Right atrium auricular region (tissue), 2 donors: Measurements from ENCODE around the gene PIKFYVE. TPM values are rescaled to one million over a fixed set of nuclear protein-coding genes. Genes with fewer than 3 reads are reported as not detected.

Source experiments
- DNase-seq: peaks from one replicate; pipeline ENCODE4 v3.0.0-alpha.2; 2019; ENCODE audit warnings: low spot score
- H3K27ac ChIP-seq, 2 donors: fragments of 200-600 bp; sonication (generic); 1 replicate in 1 of 2; 2 replicates in 1 of 2; pipeline ENCODE4 v1.5.1; 2016 to 2019
- H3K27me3 ChIP-seq, 2 donors: fragments of 200-600 bp; sonication (generic); one replicate each; pipeline versions ENCODE4 v1.5.1 to v1.6.0; 2017 to 2019
- H3K36me3 ChIP-seq: fragments of 200-600 bp; sonication (generic); one replicate; pipeline ENCODE4 v1.5.1; 2016
- H3K4me1 ChIP-seq, 2 donors: fragments of 200-600 bp; sonication (generic); one replicate each; pipeline versions ENCODE4 v1.5.1 to v1.6.0; 2017 to 2019
- H3K4me3 ChIP-seq, 2 donors: fragments of 200-600 bp; sonication (generic); 1 replicate in 1 of 2; 2 replicates in 1 of 2; pipeline ENCODE4 v1.5.1; 2017 to 2019; ENCODE audit warnings: mild to moderate bottlenecking in 1 of 2, moderate library complexity in 1 of 2
- H3K9me3 ChIP-seq, 2 donors: fragments of 200-600 bp; sonication (generic); one replicate each; pipeline ENCODE4 v1.5.1; 2019
- CTCF ChIP-seq, 2 donors: fragments of 200-600 bp; sonication (generic); IDR thresholded peaks; one replicate each; pipeline ENCODE4 v1.5.1; 2019; ENCODE audit warnings: antibody characterized with exemption in 2 of 2
- total RNA-seq, 2 donors: library from RNA; depleted of rRNA; stranded (reverse); fragments of >200 nt; gene quantifications; one replicate each; pipeline ENCODE4 v1.1.0, GENCODE V29; 2016

Gene PIKFYVE
- total RNA-seq, 2 donors from 2014 or later = 15.8 to 17.8 TPM

DNA sequence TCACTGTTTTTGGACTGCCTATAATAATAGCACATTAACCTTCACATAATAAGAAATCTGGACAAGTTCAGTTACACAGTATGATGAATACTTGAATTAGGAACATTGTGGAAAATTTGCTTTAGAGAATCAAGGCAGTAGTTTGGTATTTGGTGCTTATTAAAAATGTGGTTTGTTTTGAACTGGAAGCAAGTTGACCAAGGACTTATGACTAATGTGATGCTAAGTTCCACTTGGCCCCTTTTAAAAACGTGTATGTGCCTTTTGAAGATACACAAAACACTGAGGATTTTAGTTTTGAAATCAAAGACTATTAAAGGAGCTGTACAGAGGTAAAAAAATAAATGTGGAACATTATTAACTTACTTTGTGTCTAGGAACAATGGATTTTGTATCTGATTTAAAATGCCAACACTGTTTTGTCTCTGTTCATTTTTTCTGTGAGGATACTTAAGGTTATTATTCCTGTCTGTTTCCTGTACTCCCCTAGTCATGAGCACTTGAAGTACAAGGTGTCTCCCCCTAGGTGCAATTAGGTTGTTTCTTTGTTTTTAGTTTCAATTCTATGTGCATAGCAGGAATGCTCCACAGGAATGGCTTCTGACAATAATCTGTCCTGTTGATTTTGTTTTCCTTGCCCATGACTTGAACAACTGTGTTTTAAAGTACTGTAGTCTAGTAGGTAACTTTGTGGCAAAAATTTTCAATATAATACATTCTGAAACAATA lies 91.0 kb downstream of the PIKFYVE start:
- Histone ChIP-seq H3K36me3 (peaks cover 53% of the 10 kb centered on the region), H3K9me3 (no peaks in the 10 kb centered on the region), H3K4me1 (no peaks in the 10 kb centered on the region), H3K4me3 (no peak overlapping the region), H3K27ac (no peak overlapping the region), H3K27me3 (no peaks in the 10 kb centered on the region)
- TF ChIP-seq CTCF (IDR thresholded peaks at IDR 0.05) = no peak
- DNase-seq = no peak

- H3K9me3 ChIP-seq = no peaks in the 10 kb centered on the region
- H3K4me1 ChIP-seq = no peaks in the 10 kb centered on the region
- no peaks in the 10 kb centered on the region for H3K27me3 ChIP-seq
- no peak for DNase-seq
- no peak for TF ChIP-seq CTCF (IDR thresholded peaks at IDR 0.05)
- peaks cover 34% of the 10 kb centered on the region for H3K36me3 ChIP-seq
- H3K4me3 ChIP-seq = no peak overlapping the region
- no peak overlapping the region for H3K27ac ChIP-seq
Observed at GRCh38 chr2:208358758-208359631, 92.9 kb downstream of the PIKFYVE start.

DNA sequence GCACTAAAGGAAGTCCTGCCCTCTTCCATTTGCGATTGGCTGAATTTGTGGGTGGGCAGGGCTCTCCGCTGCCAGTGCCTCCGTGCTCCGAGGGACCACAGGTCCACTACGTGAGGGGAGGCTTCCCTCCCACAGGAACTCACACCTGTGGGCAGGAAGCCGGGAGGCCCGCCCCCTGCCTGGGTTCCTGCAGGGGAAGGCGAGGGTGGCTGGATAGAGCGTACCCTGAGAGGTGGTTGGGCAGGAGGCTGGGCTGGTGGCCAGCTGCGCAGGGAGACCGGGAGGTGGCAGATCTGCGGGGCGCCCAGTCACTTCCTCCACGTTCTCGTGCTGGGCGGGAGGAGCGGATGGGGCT lies 93.6 kb downstream of the PIKFYVE start:
- Histone ChIP-seq H3K4me3 (no peak overlapping the region), H3K4me1 (no peaks in the 10 kb centered on the region), H3K27ac (no peak overlapping the region), H3K36me3 (peaks cover 28% of the 10 kb centered on the region), H3K27me3 (no peaks in the 10 kb centered on the region), H3K9me3 (no peaks in the 10 kb centered on the region)
- no peak for DNase-seq
- TF ChIP-seq CTCF (IDR thresholded peaks at IDR 0.05) = no peak

DNA sequence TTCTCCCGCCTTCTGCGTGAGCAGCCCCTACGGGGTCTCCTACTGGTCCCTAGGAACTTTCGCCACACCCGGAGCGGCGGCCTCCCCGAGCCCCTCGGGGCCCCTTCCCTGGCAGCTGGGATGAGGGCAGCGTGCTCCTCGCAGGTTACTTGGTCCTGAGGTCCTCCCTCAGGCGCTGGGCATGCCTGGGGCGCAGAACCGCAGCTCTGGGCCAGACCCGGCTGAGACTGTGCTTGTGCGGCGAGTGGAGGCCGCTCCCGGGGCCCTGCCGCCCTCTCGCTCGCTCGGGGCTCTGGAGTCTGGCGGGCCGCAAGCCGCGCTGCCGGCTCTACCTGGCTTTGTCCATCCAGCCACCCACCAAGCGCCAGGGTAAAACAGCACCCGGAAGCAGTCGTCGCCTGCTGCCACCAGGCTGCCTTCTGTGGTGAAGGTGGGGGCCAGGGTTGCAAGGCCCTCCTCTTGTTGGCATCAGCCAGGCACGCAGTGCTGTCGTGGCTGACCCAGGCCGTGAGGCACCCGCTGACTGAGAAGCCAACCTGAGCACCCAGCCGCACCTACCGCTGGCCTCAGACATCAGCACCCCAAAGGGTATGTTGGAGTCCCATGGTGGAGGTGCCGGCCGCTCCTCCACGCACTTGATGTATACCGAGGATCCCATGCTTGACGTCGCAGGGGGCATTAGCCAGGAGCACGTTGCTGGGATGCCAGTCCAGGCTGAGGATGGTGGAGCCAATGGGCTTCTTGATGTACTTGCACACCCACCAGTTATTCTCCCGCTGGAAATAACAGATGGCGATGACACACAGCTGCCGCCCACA lies 94.4 kb downstream of the PIKFYVE start:
- no peak overlapping the region for H3K4me3 ChIP-seq
- H3K9me3 ChIP-seq = peaks cover 0 to 5% of the 10 kb centered on the region in 2 donors
- no peaks in the 10 kb centered on the region for H3K4me1 ChIP-seq
- no peak for TF ChIP-seq CTCF (IDR thresholded peaks at IDR 0.05)
- peaks cover 22% of the 10 kb centered on the region for H3K36me3 ChIP-seq
- no peak for DNase-seq
- H3K27me3 ChIP-seq = no peaks in the 10 kb centered on the region
- no peak overlapping the region for H3K27ac ChIP-seq

GRCh38 chr2:208361077-208361441 lies 95.0 kb downstream of the PIKFYVE start:
- TF ChIP-seq CTCF (IDR thresholded peaks at IDR 0.05) = no peak
- DNase-seq = no peak
- Histone ChIP-seq H3K9me3 (peaks cover 0 to 5% of the 10 kb centered on the region in 2 donors), H3K27ac (no peak overlapping the region), H3K4me1 (no peaks in the 10 kb centered on the region), H3K4me3 (no peak overlapping the region), H3K27me3 (no peaks in the 10 kb centered on the region), H3K36me3 (peaks cover 16% of the 10 kb centered on the region)
